Measurements from ENCODE around the gene MAST1. TPM values are rescaled to one million over a fixed set of nuclear protein-coding genes. Genes with fewer than 3 reads are reported as not detected.

Gene MAST1
- total RNA-seq, 2 donors from 2014 or later = 1.3 to 2.4 TPM

DNA sequence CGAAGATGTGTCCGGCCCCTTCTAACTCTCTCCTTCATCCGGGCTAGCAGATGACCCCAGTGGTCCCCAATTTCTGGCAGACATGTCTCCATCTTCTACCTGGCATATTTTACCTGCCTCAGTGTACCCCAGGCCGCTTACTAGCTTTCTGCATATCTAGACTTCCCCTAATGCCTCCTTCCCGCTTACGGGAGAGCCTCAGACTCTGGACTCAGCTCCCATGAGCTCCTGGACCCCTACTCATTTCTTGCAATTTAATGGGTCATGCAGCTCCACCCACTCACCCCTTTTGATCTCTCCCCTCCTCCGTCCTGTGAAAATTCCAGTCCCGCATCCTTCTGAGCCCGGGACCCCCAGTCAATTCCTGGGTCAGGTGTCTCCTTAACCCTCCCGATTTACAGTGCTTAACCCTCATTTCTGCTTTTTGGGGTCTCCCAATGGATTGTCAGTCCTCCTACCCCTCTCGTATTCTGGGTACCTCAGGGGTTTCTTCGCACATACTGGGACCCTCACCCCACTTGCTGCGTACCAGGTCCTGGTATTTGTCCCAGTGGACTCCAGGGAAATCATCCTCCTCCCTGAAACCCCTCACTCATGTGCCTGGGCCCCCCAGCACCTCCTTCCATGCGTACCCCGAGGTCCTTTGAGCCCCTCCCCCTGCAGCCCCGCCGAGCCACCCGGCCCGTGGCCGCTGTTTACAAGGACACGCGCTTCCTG is 47.5 kb upstream of the MAST1 start:
- Histone ChIP-seq H3K36me3 (no peaks in the 10 kb centered on the region), H3K4me1 (replicated peaks) (peaks cover 39% of the 10 kb centered on the region), H3K9me3 (no peaks in the 10 kb centered on the region), H3K4me3 (peak overlapping the region; percentile 79 to 85), H3K27ac (peak overlapping the region; percentile 100), H3K27me3 (replicated peaks; ENCODE audit: insufficient read depth) (no peaks in the 10 kb centered on the region)
- WGBS = 2% methylated on average over 22 of the region's 22 CpGs
- intact Hi-C loops (cut with DNase I) = loop anchor here (10.0 kb wide), 1 partner anchor 66 kb away; the partner anchor contains the start of gene TNPO2
- no peak for TF ChIP-seq POLR2AphosphoS5 (IDR thresholded peaks at IDR 0.05)
- TF ChIP-seq, protein P1, sequence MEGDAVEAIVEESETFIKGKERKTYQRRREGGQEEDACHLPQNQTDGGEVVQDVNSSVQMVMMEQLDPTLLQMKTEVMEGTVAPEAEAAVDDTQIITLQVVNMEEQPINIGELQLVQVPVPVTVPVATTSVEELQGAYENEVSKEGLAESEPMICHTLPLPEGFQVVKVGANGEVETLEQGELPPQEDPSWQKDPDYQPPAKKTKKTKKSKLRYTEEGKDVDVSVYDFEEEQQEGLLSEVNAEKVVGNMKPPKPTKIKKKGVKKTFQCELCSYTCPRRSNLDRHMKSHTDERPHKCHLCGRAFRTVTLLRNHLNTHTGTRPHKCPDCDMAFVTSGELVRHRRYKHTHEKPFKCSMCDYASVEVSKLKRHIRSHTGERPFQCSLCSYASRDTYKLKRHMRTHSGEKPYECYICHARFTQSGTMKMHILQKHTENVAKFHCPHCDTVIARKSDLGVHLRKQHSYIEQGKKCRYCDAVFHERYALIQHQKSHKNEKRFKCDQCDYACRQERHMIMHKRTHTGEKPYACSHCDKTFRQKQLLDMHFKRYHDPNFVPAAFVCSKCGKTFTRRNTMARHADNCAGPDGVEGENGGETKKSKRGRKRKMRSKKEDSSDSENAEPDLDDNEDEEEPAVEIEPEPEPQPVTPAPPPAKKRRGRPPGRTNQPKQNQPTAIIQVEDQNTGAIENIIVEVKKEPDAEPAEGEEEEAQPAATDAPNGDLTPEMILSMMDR (IDR thresholded peaks at IDR 0.05) = no peak
- TF ChIP-seq POLR2A (IDR thresholded peaks at IDR 0.05) = no peak
- no peak for DNase-seq (ENCODE audit: low spot score)

DNA sequence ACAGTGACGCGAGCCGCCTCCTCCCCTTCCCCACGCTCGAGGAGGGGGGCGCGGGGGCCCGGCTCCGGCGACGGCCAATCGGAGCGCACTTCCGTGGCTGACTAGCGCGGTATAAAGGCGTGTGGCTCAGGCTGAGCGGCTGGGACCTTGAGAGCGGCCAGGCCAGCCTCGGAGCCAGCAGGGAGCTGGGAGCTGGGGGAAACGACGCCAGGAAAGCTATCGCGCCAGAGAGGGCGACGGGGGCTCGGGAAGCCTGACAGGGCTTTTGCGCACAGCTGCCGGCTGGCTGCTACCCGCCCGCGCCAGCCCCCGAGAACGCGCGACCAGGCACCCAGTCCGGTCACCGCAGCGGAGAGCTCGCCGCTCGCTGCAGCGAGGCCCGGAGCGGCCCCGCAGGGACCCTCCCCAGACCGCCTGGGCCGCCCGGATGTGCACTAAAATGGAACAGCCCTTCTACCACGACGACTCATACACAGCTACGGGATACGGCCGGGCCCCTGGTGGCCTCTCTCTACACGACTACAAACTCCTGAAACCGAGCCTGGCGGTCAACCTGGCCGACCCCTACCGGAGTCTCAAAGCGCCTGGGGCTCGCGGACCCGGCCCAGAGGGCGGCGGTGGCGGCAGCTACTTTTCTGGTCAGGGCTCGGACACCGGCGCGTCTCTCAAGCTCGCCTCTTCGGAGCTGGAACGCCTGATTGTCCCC is 46.8 kb upstream of the MAST1 start, which contains the start of gene JUNB:
JUNB (plus strand) TSS at position 142 of the 706 bp plus-strand sequence; CDS start at position 428, 286 bp downstream.
- Histone ChIP-seq H3K27me3 (replicated peaks; ENCODE audit: insufficient read depth) (no peaks in the 10 kb centered on the region), H3K9me3 (no peaks in the 10 kb centered on the region), H3K36me3 (no peaks in the 10 kb centered on the region), H3K4me3 (peak within 1 kb of the TSS; percentile 79 to 85), H3K4me1 (replicated peaks) (peaks cover 32% of the 10 kb centered on the region), H3K27ac (peak within 1 kb of the TSS; percentile 100)
- intact Hi-C loops (cut with DNase I) = loop anchor here (10.0 kb wide), 1 partner anchor 67 kb away; the partner anchor contains the start of gene TNPO2
- TF ChIP-seq POLR2AphosphoS5 (IDR thresholded peaks at IDR 0.05) (peak; percentile 100), POLR2A (IDR thresholded peaks at IDR 0.05) (peak; percentile 100)
- TF ChIP-seq, protein P1 (IDR thresholded peaks at IDR 0.05) = peak in 2 of 4 experiments; percentile 11 to 20
- DNase-seq (ENCODE audit: low spot score) = peak; percentile 98
- WGBS = under 1% methylated on average over 73 of the region's 73 CpGs

DNA sequence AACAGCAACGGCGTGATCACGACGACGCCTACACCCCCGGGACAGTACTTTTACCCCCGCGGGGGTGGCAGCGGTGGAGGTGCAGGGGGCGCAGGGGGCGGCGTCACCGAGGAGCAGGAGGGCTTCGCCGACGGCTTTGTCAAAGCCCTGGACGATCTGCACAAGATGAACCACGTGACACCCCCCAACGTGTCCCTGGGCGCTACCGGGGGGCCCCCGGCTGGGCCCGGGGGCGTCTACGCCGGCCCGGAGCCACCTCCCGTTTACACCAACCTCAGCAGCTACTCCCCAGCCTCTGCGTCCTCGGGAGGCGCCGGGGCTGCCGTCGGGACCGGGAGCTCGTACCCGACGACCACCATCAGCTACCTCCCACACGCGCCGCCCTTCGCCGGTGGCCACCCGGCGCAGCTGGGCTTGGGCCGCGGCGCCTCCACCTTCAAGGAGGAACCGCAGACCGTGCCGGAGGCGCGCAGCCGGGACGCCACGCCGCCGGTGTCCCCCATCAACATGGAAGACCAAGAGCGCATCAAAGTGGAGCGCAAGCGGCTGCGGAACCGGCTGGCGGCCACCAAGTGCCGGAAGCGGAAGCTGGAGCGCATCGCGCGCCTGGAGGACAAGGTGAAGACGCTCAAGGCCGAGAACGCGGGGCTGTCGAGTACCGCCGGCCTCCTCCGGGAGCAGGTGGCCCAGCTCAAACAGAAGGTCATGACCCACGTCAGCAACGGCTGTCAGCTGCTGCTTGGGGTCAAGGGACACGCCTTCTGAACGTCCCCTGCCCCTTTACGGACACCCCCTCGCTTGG is 46.1 kb upstream of the MAST1 start:
- no peaks in the 10 kb centered on the region for H3K36me3 ChIP-seq
- H3K27me3 ChIP-seq (replicated peaks; ENCODE audit: insufficient read depth) = no peaks in the 10 kb centered on the region
- H3K4me1 ChIP-seq (replicated peaks) = peaks cover 24% of the 10 kb centered on the region
- under 1% methylated on average over 74 of the region's 84 CpGs for WGBS
- H3K9me3 ChIP-seq = no peaks in the 10 kb centered on the region
- H3K27ac ChIP-seq = peak overlapping the region; percentile 100
- TF ChIP-seq POLR2AphosphoS5 (IDR thresholded peaks at IDR 0.05) = peak; percentile 58
- TF ChIP-seq, protein P1 (IDR thresholded peaks at IDR 0.05) = peak in 2 of 4 experiments; percentile 12 to 18
- no peak for TF ChIP-seq POLR2A (IDR thresholded peaks at IDR 0.05)
- peak; percentile 57 for DNase-seq (ENCODE audit: low spot score)
- intact Hi-C loops (cut with DNase I) = loop anchor here (10.0 kb wide), 1 partner anchor 67 kb away; the partner anchor contains the start of gene TNPO2
- peak overlapping the region; percentile 79 to 85 for H3K4me3 ChIP-seq

DNA sequence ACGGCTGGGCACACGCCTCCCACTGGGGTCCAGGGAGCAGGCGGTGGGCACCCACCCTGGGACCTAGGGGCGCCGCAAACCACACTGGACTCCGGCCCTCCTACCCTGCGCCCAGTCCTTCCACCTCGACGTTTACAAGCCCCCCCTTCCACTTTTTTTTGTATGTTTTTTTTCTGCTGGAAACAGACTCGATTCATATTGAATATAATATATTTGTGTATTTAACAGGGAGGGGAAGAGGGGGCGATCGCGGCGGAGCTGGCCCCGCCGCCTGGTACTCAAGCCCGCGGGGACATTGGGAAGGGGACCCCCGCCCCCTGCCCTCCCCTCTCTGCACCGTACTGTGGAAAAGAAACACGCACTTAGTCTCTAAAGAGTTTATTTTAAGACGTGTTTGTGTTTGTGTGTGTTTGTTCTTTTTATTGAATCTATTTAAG is 45.4 kb upstream of the MAST1 start:
- peak overlapping the region; percentile 100 for H3K27ac ChIP-seq
- no peaks in the 10 kb centered on the region for H3K27me3 ChIP-seq (replicated peaks; ENCODE audit: insufficient read depth)
- no peaks in the 10 kb centered on the region for H3K36me3 ChIP-seq
- peak overlapping the region; percentile 79 to 85 for H3K4me3 ChIP-seq
- intact Hi-C loops (cut with DNase I) = loop anchor here (10.0 kb wide), 1 partner anchor 68 kb away; the partner anchor contains the start of gene TNPO2
- peaks cover 20% of the 10 kb centered on the region for H3K4me1 ChIP-seq (replicated peaks)
- 0% methylated on average over 22 of the region's 22 CpGs for WGBS
- H3K9me3 ChIP-seq = no peaks in the 10 kb centered on the region
- no peak for DNase-seq (ENCODE audit: low spot score)
- TF ChIP-seq POLR2A (IDR thresholded peaks at IDR 0.05) = peak; percentile 34
- no peak for TF ChIP-seq POLR2AphosphoS5 (IDR thresholded peaks at IDR 0.05)

Data from prostate gland (tissue), 2 donors.